GM13977 (cell line): ENCODE results near the gene NUTM2B.
"Not testable (repeated sequence)": the region's sequence is repeated elsewhere in the genome, so short reads cannot be mapped to it uniquely, and the experiment has no call there.

Experiments used
- DNase-seq: peaks from one replicate; pipeline ENCODE4 v3.0.0; 2012; ENCODE audit warnings: low spot score
- in situ Hi-C: fragments of 300-500 bp; cut with MboI; formaldehyde crosslinking; loops from one replicate; pipeline ENCODE4 v1.12.0; 2022; ENCODE audit warnings: low sequenced_read_pairs, low pct_unique_long_range_greater_than_20kb, mixed read lengths, inconsistent platforms; ENCODE audit not compliant: unreplicated experiment

Gene NUTM2B, protein sequence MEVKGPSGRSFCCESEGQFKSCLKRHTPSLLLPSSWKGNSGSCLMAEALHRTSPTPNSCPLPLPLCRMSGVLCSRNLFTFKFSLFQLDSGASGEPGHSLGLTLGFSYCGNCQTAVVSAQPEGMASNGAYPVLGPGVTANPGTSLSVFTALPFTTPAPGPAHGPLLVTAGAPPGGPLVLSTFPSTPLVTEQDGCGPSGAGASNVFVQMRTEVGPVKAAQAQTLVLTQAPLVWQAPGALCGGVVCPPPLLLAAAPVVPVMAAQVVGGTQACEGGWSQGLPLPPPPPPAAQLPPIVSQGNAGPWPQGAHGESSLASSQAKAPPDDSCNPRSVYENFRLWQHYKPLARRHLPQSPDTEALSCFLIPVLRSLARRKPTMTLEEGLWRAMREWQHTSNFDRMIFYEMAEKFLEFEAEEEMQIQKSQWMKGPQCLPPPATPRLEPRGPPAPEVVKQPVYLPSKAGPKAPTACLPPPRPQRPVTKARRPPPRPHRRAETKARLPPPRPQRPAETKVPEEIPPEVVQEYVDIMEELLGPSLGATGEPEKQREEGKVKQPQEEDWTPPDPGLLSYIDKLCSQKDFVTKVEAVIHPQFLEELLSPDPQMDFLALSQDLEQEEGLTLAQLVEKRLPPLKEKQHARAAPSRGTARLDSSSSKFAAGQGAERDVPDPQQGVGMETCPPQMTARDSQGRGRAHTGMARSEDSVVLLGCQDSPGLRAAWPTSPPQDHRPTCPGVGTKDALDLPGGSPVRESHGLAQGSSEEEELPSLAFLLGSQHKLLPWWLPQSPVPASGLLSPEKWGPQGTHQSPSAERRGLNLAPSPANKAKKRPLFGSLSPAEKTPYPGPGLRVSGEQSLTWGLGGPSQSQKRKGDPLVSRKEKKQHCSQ

DNA sequence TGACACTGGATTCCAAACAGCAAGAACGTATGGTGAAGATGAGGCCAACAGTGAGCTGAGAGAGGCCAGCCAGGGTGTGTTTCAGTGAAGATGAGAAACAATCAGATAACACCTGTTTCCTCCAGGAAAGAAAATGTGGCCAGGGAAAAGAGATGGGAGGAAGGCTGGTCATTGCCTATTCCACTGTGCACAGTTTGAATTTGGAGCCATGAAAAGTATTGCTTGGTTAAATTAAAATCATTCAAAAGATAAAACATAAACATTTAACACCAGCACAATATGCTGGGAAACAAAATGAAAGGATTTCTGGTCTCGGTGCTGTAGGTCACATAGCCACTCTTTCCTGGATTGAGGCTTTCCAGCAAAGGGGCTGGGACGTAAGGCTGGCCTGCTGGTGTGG is at the start of gene NUTM2B:
NUTM2B (plus strand) TSS at position 301 of the 400 bp plus-strand sequence. CDS start 383 bp downstream, outside the sequence.
- in situ Hi-C loops, DNase-seq: not testable (repeated sequence)

DNA sequence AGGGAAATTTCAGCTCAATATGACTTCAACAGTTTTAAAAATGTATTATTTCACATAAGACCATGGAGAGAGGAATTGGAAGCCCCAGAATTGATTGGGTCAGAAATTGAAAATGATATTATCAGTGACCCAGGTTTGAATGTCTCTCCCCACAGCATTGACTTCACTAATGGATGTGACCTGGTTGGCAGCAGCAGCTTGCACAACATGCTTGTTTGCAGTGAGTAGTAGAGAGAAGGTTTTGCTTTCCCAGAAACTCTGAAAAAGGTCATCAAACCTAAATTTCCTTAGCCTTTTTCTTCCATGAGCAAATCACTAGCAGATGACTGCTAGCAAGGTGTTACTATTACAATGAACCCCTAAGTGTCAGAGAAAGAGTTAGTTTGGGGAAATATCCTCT is 39.7 kb upstream of the NUTM2B start:
- in situ Hi-C loops, DNase-seq: not testable (repeated sequence)

DNA sequence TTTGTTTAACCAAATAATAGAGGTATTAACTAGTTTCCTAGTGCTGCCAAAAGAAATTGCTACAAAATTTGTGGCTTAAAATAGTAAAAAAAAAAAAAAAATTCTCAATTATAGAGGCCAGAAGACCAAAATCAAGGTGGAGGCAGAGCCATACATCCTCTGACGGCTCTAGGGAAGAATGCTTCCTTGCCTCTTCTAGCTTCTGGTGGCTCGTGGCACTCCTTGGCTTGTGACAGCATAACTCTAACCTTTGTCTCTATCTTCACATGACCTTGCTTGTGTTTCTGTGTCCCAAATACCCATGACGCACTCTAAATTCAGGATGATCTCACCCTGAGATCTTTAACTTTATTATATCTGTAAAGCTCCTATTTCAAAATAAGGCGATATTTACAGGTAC is 38.3 kb upstream of the NUTM2B start:
- in situ Hi-C loops, DNase-seq: not testable (repeated sequence)

DNA sequence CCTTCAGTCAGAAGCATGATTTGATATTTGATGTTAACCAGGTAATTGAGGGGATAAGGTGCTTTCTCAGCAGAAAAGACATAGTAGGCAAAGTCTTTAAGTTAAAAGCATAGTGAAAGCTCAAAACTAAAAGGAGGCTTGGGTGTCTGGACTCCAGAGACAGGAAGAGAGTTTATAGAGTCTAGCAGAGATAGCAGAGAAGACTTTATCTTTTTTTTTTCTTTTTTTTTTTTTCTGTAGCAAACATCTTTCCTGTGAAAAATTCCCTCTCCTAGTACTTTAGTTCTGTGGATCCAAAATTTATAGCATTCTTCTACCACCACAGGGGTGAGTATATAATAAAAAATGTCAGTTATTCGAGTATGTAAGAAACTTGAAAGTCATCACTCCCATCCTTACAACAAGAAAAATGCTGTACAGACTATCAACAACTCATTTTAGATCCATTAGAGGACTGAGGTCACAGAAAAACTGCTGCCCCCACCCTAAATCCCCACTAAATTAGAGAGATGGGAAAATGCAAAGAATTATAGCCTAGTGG is 33.7 kb upstream of the NUTM2B start:
- in situ Hi-C loops, DNase-seq: not testable (repeated sequence)

DNA sequence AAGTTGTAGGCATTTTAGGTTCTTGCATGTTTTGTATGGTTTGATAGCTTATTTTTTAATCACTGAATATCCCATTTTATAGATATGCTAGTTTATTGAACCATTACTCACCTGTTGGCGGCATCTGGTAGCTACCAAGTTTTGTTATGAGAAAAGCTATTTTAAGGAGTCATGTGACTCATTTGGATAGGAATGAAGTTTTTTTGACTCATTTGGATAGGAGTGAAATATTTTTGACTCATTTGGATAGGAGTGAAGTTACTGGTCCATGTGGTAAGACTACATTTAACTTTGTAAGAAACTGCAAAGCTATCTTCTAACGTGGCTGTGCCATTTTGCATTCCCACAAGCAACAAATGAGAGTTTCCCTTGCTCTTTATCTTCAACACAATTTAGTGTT is 28.1 kb upstream of the NUTM2B start:
- DNase-seq, result peak; percentile 0
- in situ Hi-C loops, result not testable (repeated sequence)

DNA sequence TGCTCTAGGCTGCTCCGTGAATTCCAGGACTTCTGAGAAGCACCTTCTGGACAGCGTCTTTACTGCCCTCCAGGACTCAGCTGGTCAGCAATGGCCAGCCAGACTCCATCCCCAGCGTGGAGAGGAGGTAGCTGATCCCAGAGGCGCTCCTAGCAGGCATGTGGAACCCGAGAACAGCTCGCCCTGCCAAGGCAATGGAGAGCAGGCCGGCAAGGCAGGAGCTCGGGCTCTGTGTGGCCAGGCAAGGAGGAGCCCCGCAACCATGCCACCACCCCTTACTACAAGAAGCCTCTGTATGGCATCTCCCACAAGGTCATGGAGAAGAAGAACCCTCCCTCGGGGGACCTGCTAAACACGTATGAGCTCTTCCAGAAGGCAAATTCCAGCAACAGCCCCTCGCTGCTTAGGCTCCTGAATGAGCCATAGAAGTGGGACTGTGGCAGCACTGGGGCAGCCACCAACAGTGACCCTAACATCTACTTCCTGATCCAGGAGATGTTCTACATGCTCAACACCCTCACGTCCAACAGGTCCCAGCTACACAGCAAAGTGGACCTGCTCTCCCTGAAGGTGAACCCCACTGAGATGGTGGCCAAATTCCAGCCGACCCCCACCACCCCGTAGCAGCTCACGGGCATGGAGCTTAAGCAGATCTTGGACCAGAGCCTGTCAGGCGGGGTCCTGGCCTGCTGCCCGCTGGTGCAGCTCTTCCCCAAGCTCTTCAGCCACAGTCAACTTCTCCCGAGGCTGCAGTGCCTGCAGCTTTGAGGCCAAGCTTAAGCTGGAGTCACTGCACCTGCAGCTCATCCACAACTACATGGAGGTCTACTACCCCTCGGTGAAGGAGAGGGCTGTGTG is 19.8 kb upstream of the NUTM2B start:
- in situ Hi-C loops, DNase-seq: not testable (repeated sequence)

DNA sequence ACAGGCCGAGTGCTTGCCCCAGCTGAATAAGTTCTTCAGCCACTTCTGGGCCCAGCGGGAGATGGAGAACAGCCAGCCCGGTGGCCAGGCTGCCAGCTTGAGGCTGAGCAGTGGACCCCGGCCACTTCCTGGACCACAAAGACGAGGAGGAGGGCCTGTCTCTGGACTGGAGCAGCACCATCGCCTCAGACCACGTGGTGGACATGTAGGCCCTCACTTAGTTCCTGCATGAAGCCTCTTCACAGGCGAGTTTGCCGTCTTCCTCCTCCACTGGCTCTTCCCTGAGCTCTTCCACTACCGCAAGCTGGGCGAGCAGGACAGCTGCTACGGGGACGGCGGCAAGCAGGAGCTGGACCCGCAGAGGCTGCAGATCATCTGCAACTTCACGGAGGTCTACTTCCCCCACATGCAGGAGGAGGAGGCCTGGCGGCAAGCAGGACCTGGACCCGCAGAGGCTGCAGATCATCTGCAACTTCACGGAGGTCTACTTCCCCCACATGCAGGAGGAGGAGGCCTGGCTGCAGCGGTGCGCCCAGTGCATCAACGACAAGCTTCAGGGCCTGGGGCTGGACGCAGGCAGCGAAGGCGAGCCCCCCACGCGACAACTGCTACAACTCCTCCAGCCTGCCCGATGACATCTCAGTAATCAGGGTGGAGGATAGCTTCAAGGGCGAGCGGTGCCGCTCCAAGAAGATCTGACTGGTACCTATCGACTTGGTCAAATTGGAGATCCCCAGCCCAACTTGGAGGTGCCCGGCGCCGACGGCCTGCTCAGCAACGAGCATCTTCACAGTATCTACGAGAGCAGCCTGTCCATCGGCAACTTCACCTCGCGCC is 18.9 kb upstream of the NUTM2B start:
- DNase-seq, in situ Hi-C loops: not testable (repeated sequence)

DNA sequence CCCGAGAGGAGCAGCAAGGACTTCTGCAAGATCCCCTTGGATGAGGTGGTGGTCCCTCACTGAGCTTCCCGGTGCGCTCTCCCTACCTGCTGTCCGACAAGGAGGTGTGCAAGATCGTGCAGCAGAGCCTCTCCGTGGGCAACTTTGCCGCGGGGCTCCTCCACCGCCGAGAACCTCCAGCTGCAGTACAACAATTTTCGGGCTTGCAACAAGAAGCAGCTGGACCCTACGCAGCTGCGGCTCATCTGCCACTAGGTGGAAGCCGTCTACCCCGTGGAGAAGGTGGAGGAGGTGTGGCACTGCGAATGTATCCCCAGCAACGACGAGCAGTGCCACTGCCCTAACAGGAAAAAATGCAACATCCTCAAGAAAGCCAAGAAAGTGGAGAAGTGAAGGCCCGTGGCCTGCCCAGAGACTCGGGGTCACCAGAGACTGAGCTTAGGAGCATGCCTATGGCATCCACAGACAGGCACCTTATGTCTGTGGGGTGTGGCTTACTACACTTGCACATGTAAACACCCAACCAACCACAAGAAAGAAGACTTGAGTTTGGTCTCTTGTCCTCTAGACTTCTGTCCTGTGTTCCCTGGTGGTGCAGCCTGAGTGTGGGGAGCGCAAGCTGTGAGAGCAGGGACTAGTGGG is 17.9 kb upstream of the NUTM2B start:
- DNase-seq, in situ Hi-C loops: not testable (repeated sequence)

DNA sequence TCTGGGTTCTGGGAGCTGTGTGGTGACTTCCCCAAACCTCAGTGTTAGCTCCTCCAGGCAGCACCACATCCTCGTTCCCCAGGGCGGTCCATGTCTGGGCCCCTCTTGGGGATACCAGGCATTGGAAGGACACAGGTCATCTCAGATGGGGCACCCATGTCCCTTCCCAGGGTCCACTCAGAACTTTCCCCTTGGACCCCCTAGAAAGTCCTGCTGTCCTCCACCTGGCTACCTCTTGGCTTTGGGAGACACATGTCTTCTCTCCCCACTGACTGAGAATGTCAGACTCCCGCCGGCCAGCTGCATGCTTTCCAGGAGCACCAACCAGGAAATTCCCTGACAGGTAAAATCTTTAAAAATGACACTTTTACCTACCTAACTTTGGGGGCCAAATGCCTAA is 16.4 kb upstream of the NUTM2B start:
- DNase-seq, in situ Hi-C loops: not testable (repeated sequence)

DNA sequence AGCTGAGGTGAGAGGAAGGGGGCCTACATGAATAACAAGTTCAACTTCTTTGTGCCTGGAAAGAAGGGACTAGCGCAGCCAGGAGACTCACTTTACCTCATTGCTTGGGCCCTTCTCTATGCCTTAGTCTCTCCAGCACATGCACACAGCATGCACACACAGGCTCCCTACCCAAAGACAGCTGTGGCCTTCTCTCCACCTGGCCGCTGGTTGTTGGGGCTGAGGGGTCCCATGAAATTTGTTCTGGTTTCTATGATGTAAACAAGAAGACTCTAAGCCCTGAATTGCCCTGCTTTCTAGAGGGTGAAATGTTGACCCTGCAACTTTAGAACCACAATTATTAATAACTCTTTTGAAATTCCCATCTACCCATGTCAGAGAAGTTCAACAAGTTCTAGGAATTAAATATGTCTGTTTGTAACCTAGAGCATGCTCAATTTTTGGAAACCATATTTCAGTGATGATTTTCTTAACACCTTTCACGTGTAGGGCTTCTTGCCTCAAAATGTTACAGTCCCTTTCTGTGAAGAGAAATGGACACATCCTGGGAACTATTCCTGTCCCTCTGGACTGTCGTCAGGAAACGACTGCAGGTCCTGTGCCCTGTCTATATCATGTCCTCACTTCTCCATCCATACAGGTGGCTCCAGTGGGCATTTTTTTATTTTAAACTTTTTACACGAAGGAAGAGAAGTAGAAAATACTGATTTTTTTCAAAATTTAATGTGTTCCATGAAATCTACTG is 15.4 kb upstream of the NUTM2B start:
- DNase-seq, in situ Hi-C loops: not testable (repeated sequence)

DNA sequence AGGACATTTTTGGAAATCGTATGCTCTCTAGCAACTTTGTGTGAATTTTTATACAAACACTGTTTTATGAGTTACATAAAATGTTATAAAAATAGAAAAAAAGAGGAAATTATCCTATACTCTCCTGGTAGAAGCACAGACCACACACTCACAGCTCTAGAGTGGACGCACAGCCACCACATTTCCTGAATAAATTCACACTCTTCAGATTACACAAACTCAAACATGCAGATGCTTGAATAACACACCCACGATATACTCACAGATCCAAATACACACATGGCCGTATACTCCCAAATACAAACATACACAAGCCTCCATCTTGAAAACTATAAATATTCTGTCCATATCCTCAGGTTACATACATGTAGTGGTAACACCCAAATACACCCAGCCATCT is 14.2 kb upstream of the NUTM2B start:
- DNase-seq, in situ Hi-C loops: not testable (repeated sequence)

DNA sequence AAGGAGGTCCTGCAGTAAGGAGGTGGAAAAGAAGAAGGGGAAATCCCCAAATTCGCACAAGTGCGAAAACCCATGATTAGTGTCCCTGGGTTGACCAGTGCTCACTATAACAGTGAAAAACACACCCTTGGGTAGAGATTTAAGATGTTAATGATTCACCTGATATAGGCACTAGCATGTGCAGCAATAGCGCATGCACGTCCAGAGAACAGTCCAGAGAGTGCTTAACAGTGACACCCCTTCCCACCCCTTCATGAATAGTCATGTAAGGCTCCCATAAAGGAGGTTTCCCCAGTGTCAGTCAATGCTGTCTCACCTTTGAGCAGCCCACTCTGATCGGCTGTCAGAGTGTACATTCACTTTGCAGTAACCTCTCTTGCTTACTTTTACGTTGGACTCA is 6.4 kb upstream of the NUTM2B start:
- DNase-seq, in situ Hi-C loops: not testable (repeated sequence)

DNA sequence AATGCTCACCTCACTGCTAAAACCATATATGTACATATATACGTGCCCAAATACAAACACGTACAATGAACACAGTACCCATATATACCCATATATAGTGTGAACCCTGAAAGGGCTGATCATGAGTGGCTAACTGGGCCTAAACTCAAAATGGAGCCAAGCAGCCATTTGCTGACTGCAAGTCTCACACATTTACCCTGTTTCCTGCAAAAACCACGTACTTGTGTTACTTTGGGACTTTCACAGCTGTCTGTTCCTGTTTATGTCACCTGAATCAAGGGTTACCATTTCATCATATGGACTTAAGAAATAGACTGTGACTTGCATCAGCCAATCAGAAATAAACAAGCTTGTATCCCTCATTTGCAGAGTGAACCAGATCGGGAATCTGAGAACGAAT is 5.9 kb upstream of the NUTM2B start:
- in situ Hi-C loops, result not testable (repeated sequence)

DNA sequence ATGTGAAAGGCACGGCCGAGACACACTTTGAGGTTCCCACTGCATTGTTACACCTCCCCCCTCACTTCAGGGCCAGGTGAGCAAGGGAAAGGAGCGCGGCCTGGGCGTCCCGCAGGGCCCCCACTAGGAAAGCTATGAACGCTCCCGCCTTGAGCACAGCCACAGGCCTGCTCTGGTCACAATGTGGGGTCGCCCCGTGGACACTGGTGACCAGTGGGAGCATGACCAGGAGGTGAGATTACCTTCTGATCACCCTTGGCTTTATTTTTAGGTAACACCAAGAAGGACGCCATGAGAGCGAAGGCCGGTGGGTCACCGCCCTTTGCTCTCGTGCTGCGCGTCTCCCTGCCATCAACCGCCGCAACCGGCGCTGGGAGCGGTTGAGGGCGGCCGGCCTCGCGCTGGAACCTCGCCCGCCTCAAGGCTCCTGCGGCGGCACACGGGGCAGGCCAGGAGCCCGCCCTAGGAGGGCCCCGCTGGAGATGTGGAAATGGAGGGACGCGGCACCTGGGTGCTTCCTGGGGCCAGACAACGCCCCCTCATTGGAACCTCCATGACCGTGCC is 2.6 kb upstream of the NUTM2B start:
- in situ Hi-C loops, DNase-seq: not testable (repeated sequence)

More for the DNA sequence above, 5.9 kb upstream of the NUTM2B start:
- not testable (repeated sequence) for DNase-seq

DNA sequence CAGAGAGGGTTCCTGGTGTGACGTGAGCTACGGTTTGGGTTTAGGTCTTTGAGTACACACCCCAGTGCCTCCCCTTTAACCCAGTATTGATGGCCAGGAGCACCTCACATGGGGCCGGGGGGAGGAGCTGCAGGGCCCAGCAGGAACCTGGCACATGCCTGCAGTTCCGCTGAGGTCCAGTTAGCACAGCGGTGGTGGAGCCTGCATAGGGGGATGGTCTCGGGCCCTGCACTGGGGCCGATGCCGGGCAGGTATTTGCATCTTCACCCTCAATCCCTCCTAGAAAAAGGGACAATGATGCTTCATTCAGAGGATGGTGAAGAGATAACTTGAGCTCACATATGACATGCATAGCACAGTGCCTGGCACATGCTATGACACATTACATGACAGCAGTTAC is 4.0 kb downstream of the NUTM2B start:
- DNase-seq, in situ Hi-C loops: not testable (repeated sequence)
